Keratinocyte (primary cell): ENCODE measurements around the gene STX8. TPM values are rescaled to one million over a fixed set of nuclear protein-coding genes. Genes with fewer than 3 reads are reported as not detected.

Experiments used
- DNase-seq: peaks from one replicate; pipeline ENCODE4 v3.0.0-alpha.2; 2011; ENCODE audit warnings: low read depth, missing footprints, low spot score
- FAIRE-seq: peaks from 2 replicates; lab custom pipeline; 2011; peaks lifted over from hg19 to GRCh38; lab: Jason Lieb, UNC
- H2AFZ ChIP-seq: 2 replicates; pipeline ENCODE4 v1.6.0; 2012; ENCODE audit warnings: low read length, control low read depth, inconsistent platforms; ENCODE audit not compliant: control insufficient read depth
- H3K27ac ChIP-seq: 2 replicates; pipeline ENCODE4 v1.5.1; 2011; ENCODE audit warnings: low read length; ENCODE audit not compliant: control insufficient read depth, insufficient read depth
- H3K27me3 ChIP-seq: 3 replicates; pipeline ENCODE4 v1.6.0; 2011; ENCODE audit warnings: low read length; ENCODE audit not compliant: control insufficient read depth, insufficient read depth; ENCODE audit errors: extremely low read depth
- H3K36me3 ChIP-seq, 2 experiments: 2 replicates in 1 of 2; 3 replicates in 1 of 2; pipeline ENCODE4 v1.5.1; 2011; ENCODE audit warnings: low read length in 2 of 2, mild to moderate bottlenecking in 1 of 2; ENCODE audit not compliant: control insufficient read depth in 2 of 2, insufficient read depth in 2 of 2; ENCODE audit errors: extremely low read depth in 1 of 2
- H3K4me1 ChIP-seq: 3 replicates; pipeline ENCODE4 v1.5.1; 2011; ENCODE audit warnings: low read length; ENCODE audit not compliant: control insufficient read depth, insufficient read depth; ENCODE audit errors: extremely low read depth
- H3K4me2 ChIP-seq: 3 replicates; pipeline ENCODE4 v1.6.0; 2011; ENCODE audit warnings: low read depth, low read length; ENCODE audit not compliant: control insufficient read depth, insufficient read depth; ENCODE audit errors: extremely low read depth
- H3K4me3 ChIP-seq, 3 experiments: fragments of 200-600 bp in 1 of 3; sonication (generic) in 1 of 3; 2 replicates in 2 of 3; 3 replicates in 1 of 3; pipeline ENCODE4 v1.5.1; 2011 to 2016; ENCODE audit warnings: low read length in 3 of 3, mild to moderate bottlenecking in 3 of 3, control low read depth in 2 of 3, inconsistent platforms in 1 of 3, low read depth in 1 of 3, mixed read lengths in 1 of 3, mixed run types in 1 of 3, moderate library complexity in 1 of 3; ENCODE audit not compliant: control insufficient read depth in 2 of 3, insufficient read depth in 2 of 3; ENCODE audit errors: extremely low read depth in 1 of 3
- H3K79me2 ChIP-seq: 2 replicates; pipeline ENCODE4 v1.6.0; 2012; ENCODE audit warnings: low read length; ENCODE audit not compliant: control insufficient read depth, insufficient read depth
- H3K9ac ChIP-seq: 3 replicates; pipeline ENCODE4 v1.6.0; 2011; ENCODE audit warnings: low read length; ENCODE audit not compliant: control insufficient read depth, insufficient read depth; ENCODE audit errors: extremely low read depth
- H3K9me1 ChIP-seq: 3 replicates; pipeline ENCODE4 v1.6.0; 2011; ENCODE audit warnings: low read length; ENCODE audit not compliant: control insufficient read depth, insufficient read depth; ENCODE audit errors: extremely low read depth
- H3K9me3 ChIP-seq: 2 replicates; pipeline ENCODE4 v1.5.1; 2012; ENCODE audit warnings: low read depth, low read length; ENCODE audit not compliant: control insufficient read depth
- H4K20me1 ChIP-seq: 3 replicates; pipeline ENCODE4 v1.6.0; 2011; ENCODE audit warnings: low read length; ENCODE audit not compliant: control insufficient read depth, insufficient read depth; ENCODE audit errors: extremely low read depth
- CTCF ChIP-seq, 3 experiments: IDR thresholded peaks in 1 of 3; conservative IDR thresholded peaks in 1 of 3; optimal IDR thresholded peaks in 1 of 3; 2 replicates in 2 of 3; 3 replicates in 1 of 3; pipeline versions ENCODE3 to v1.5.1; 2011; ENCODE audit warnings: low read length in 3 of 3, mild to moderate bottlenecking in 3 of 3, moderate library complexity in 2 of 3, control low read depth in 1 of 3, inconsistent platforms in 1 of 3; ENCODE audit not compliant: insufficient read depth in 2 of 3; ENCODE audit errors: extremely low read depth in 1 of 3
- EZH2 ChIP-seq: IDR thresholded peaks from one replicate; pipeline ENCODE4 v1.6.1; 2012; ENCODE audit warnings: inconsistent platforms, mild to moderate bottlenecking, low read length, moderate library complexity
- dilution Hi-C: fragments of 300-500 bp; cut with MboI; formaldehyde crosslinking; loops from one replicate; pipeline ENCODE4 v1.7.0; 2020; ENCODE audit warnings: low sequenced_read_pairs; ENCODE audit not compliant: extremely low pct_ligation_motif_present
- polyA plus RNA-seq, 5 experiments: library from polyadenylated mRNA; depleted of rRNA in 3 of 5; stranded (reverse) in 3 of 5; stranded (forward) in 1 of 5; unstranded in 1 of 5; fragments of >200 nt; gene quantifications; 1 replicate in 1 of 5; 2 replicates in 3 of 5; 3 replicates in 1 of 5; pipeline versions ENCODE4 v1.2.1 to v1.2.3, GENCODE V29; 2011 to 2012; ENCODE audit warnings: missing spikeins in 2 of 5, low read depth in 1 of 5, low replicate concordance in 1 of 5

STX8 gene
- polyA plus RNA-seq, 1 donor (not counting 4 experiments of a cell fraction or from before 2014, with no cell fraction given), result 90.3 TPM

GRCh38 chr17:9444687-9445086, 130.9 kb downstream of the STX8 start:
- TF ChIP-seq EZH2, result no peak
- no peak for TF ChIP-seq CTCF (optimal IDR thresholded peaks at IDR 0.05 in 1 of 3, IDR thresholded peaks at IDR 0.05 in 1 of 3, conservative IDR thresholded peaks at IDR 0.05 in 1 of 3; ENCODE audit: extremely low read depth in 1 of 3, insufficient read depth in 2 of 3, low read length in 3 of 3)
- dilution Hi-C loops, result no loop called here
- H3K36me3 ChIP-seq, result no peaks in the 10 kb centered on the region

GRCh38 chr17:9443811-9444210, 131.8 kb downstream of the STX8 start:
- H3K9me3 ChIP-seq, result no peaks in the 10 kb centered on the region
- peak; percentile 23 for FAIRE-seq
- H3K4me1 ChIP-seq, result peaks cover 3% of the 10 kb centered on the region
- TF ChIP-seq EZH2 (no peak), CTCF (optimal IDR thresholded peaks at IDR 0.05 in 1 of 3, IDR thresholded peaks at IDR 0.05 in 1 of 3, conservative IDR thresholded peaks at IDR 0.05 in 1 of 3; ENCODE audit: extremely low read depth in 1 of 3, insufficient read depth in 2 of 3, low read length in 3 of 3) (no peak)
- no peak overlapping the region for H3K27ac ChIP-seq
- H3K4me3 ChIP-seq, result no peak overlapping the region
- H3K36me3 ChIP-seq, result no peaks in the 10 kb centered on the region
- no peaks in the 10 kb centered on the region for H3K27me3 ChIP-seq
- H3K4me2 ChIP-seq, result no peak overlapping the region
- H3K9ac ChIP-seq, result no peak overlapping the region
- no peaks in the 10 kb centered on the region for H3K9me1 ChIP-seq
- dilution Hi-C loops, result no loop called here
- no peak overlapping the region for H2AFZ ChIP-seq
- DNase-seq, result no peak
- H3K79me2 ChIP-seq, result no peaks in the 10 kb centered on the region
- H4K20me1 ChIP-seq, result no peaks in the 10 kb centered on the region

More at GRCh38 chr17:9444687-9445086, 130.9 kb downstream of the STX8 start:
- peaks cover 3% of the 10 kb centered on the region for H3K4me1 ChIP-seq
- H3K79me2 ChIP-seq, result no peaks in the 10 kb centered on the region
- H3K4me3 ChIP-seq, result no peak overlapping the region
- no peak for FAIRE-seq
- no peak for DNase-seq
- H3K27me3 ChIP-seq, result no peaks in the 10 kb centered on the region
- H3K9me3 ChIP-seq, result no peaks in the 10 kb centered on the region
- H4K20me1 ChIP-seq, result no peaks in the 10 kb centered on the region
- H3K27ac ChIP-seq, result no peak overlapping the region
- no peak overlapping the region for H2AFZ ChIP-seq
- H3K9ac ChIP-seq, result no peak overlapping the region
- no peaks in the 10 kb centered on the region for H3K9me1 ChIP-seq
- no peak overlapping the region for H3K4me2 ChIP-seq
